ENCODE results near the gene TJP3. TPM values are rescaled to one million over a fixed set of nuclear protein-coding genes. Genes with fewer than 3 reads are reported as not detected.

TJP3 gene
- polyA plus RNA-seq, 1 donor from 2014 or later: 0.15 TPM

DNA sequence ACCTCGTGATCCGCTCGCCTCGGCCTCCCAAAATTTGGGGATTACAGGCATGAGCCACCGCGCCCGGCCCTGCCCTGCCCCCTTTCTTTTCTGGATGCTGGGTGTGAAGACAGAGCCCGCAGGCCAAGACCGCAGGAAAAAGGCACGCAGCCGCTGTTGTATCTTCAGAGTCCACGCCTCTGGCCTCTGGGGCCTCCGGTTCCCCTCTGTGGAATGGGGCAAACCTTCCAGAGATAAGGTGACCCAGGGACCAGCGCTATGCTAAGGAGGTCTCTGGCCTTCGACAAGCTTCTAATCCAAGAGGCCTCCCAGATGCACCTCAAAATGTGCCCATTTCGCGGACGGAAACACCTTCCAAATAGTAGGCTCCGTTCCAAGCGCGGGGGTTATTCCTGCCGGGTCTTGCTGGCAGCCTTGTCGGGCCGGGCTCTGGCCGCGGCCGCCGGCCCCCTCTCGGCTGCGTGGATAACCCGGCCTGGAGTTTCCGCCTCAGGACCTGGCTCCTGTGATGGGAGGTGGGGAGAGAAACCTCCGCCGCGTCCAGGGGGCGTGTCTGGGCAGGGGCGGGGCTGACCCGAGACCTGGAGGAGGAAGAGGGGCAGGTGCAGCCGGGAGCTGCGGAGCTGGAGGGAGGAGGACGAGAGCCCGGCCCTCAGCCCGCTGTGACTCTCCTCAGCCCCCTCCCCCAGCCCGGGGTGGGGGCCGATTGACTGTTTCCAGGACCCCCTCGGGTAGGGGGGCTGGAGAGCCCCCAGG is 13.1 kb downstream of the TJP3 start:
- H3F3A ChIP-seq (ENCODE audit: insufficient read depth, low read length, poor library complexity, severe bottlenecking): no peaks in the 10 kb centered on the region
- no peaks in the 10 kb centered on the region for H3K9me2 ChIP-seq (ENCODE audit: insufficient read depth, low read length)
- no peaks in the 10 kb centered on the region for H3K9me3 ChIP-seq (ENCODE audit: low read length)
- TF ChIP-seq EZH2 (IDR thresholded peaks at IDR 0.05; ENCODE audit: borderline replicate concordance, insufficient read depth, low read length, poor library complexity, severe bottlenecking) (no peak), TAF1 (IDR thresholded peaks at IDR 0.05; ENCODE audit: low read depth) (no peak), SMC3 (conservative IDR thresholded peaks at IDR 0.05; ENCODE audit: poor library complexity) (no peak), RAD21 (conservative IDR thresholded peaks at IDR 0.05) (no peak), POLR2AphosphoS5 (IDR thresholded peaks at IDR 0.05) (no peak), EP300 (conservative IDR thresholded peaks at IDR 0.05; ENCODE audit: poor library complexity, severe bottlenecking) (no peak), MXI1 (conservative IDR thresholded peaks at IDR 0.05; ENCODE audit: poor library complexity, severe bottlenecking) (no peak)
- TF ChIP-seq, protein P1, sequence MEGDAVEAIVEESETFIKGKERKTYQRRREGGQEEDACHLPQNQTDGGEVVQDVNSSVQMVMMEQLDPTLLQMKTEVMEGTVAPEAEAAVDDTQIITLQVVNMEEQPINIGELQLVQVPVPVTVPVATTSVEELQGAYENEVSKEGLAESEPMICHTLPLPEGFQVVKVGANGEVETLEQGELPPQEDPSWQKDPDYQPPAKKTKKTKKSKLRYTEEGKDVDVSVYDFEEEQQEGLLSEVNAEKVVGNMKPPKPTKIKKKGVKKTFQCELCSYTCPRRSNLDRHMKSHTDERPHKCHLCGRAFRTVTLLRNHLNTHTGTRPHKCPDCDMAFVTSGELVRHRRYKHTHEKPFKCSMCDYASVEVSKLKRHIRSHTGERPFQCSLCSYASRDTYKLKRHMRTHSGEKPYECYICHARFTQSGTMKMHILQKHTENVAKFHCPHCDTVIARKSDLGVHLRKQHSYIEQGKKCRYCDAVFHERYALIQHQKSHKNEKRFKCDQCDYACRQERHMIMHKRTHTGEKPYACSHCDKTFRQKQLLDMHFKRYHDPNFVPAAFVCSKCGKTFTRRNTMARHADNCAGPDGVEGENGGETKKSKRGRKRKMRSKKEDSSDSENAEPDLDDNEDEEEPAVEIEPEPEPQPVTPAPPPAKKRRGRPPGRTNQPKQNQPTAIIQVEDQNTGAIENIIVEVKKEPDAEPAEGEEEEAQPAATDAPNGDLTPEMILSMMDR (IDR thresholded peaks at IDR 0.05; ENCODE audit: poor library complexity, severe bottlenecking): no peak
- TF ChIP-seq, protein P2, sequence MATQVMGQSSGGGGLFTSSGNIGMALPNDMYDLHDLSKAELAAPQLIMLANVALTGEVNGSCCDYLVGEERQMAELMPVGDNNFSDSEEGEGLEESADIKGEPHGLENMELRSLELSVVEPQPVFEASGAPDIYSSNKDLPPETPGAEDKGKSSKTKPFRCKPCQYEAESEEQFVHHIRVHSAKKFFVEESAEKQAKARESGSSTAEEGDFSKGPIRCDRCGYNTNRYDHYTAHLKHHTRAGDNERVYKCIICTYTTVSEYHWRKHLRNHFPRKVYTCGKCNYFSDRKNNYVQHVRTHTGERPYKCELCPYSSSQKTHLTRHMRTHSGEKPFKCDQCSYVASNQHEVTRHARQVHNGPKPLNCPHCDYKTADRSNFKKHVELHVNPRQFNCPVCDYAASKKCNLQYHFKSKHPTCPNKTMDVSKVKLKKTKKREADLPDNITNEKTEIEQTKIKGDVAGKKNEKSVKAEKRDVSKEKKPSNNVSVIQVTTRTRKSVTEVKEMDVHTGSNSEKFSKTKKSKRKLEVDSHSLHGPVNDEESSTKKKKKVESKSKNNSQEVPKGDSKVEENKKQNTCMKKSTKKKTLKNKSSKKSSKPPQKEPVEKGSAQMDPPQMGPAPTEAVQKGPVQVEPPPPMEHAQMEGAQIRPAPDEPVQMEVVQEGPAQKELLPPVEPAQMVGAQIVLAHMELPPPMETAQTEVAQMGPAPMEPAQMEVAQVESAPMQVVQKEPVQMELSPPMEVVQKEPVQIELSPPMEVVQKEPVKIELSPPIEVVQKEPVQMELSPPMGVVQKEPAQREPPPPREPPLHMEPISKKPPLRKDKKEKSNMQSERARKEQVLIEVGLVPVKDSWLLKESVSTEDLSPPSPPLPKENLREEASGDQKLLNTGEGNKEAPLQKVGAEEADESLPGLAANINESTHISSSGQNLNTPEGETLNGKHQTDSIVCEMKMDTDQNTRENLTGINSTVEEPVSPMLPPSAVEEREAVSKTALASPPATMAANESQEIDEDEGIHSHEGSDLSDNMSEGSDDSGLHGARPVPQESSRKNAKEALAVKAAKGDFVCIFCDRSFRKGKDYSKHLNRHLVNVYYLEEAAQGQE (IDR thresholded peaks at IDR 0.05; ENCODE audit: borderline replicate concordance): no peak
- H3K36me3 ChIP-seq (ENCODE audit: insufficient read depth, low read length): no peaks in the 10 kb centered on the region
- H4K20me1 ChIP-seq (ENCODE audit: insufficient read depth): no peaks in the 10 kb centered on the region
- peaks cover 14% of the 10 kb centered on the region for H3K27me3 ChIP-seq (ENCODE audit: insufficient read depth, low read depth, low read length)
- no peak overlapping the region for H3K27ac ChIP-seq (ENCODE audit: low read length)
- H2AFZ ChIP-seq (ENCODE audit: low read depth, low read length): no peak overlapping the region
- H3K79me2 ChIP-seq (replicated peaks; ENCODE audit: insufficient read depth, low read length): no peaks in the 10 kb centered on the region
- peak overlapping the region; percentile 43 for H3K4me3 ChIP-seq (ENCODE audit: low read length)
- H3K4me2 ChIP-seq (ENCODE audit: low read length): no peak overlapping the region
- no peak overlapping the region for H3K9ac ChIP-seq (ENCODE audit: low read length)

DNA sequence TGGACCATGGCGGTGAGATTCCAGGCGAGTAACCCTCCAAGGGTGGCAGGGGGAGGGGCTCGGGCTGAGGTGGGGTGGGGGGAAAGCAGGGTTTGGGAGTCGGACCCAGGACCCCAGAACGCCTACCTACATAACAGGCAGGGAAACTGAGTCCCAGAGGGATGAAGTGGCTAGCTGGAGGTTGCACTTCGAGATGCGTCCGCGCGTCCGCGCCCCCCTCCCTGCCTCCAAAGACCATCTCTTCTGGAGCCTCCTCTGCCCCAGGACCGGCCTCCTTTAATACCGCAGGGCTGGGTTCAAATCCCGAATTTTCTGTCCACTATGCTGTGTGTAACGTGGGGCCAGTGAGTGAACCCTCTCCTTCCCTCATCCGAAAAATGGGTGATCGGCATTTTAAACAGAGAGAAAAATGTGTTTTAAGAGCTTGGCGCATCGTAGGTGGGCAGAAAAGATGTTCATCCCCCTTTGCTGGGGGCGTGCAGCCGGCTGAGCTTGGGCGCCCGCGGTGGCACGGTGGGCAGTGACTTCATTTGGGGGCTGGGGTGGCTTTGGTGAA is 13.8 kb downstream of the TJP3 start:
- Histone ChIP-seq H3K9ac (ENCODE audit: low read length) (no peak overlapping the region), H3K79me2 (replicated peaks; ENCODE audit: insufficient read depth, low read length) (no peaks in the 10 kb centered on the region), H3K4me3 (ENCODE audit: low read length) (peak overlapping the region; percentile 43), H3K4me2 (ENCODE audit: low read length) (no peak overlapping the region), H4K20me1 (ENCODE audit: insufficient read depth) (no peaks in the 10 kb centered on the region), H3K27me3 (ENCODE audit: insufficient read depth, low read depth, low read length) (peaks cover 14% of the 10 kb centered on the region), H2AFZ (ENCODE audit: low read depth, low read length) (no peak overlapping the region), H3K9me2 (ENCODE audit: insufficient read depth, low read length) (no peaks in the 10 kb centered on the region), H3K27ac (ENCODE audit: low read length) (no peak overlapping the region), H3F3A (ENCODE audit: insufficient read depth, low read length, poor library complexity, severe bottlenecking) (no peaks in the 10 kb centered on the region), H3K9me3 (ENCODE audit: low read length) (no peaks in the 10 kb centered on the region), H3K36me3 (ENCODE audit: insufficient read depth, low read length) (no peaks in the 10 kb centered on the region)
- TF ChIP-seq EZH2 (IDR thresholded peaks at IDR 0.05; ENCODE audit: borderline replicate concordance, insufficient read depth, low read length, poor library complexity, severe bottlenecking): no peak
- TF ChIP-seq TAF1 (IDR thresholded peaks at IDR 0.05; ENCODE audit: low read depth): no peak
- TF ChIP-seq RAD21 (conservative IDR thresholded peaks at IDR 0.05): no peak
- TF ChIP-seq, protein P2 (IDR thresholded peaks at IDR 0.05; ENCODE audit: borderline replicate concordance): no peak
- TF ChIP-seq MXI1 (conservative IDR thresholded peaks at IDR 0.05; ENCODE audit: poor library complexity, severe bottlenecking): no peak

Data from neural cell (in vitro differentiated cells).